Liver (tissue), 9 donors: ENCODE measurements around the gene PAPPA. TPM values are rescaled to one million over a fixed set of nuclear protein-coding genes. Genes with fewer than 3 reads are reported as not detected.

ENCODE experiments used
- DNase-seq: peaks from one replicate; pipeline ENCODE4 v3.0.0-alpha.2; 2017; ENCODE audit warnings: low spot score
- H3K27ac ChIP-seq, 2 donors: one replicate each; pipeline ENCODE4 v1.7.0; 2013; ENCODE audit warnings: inconsistent platforms in 2 of 2, low read length in 2 of 2, control low read depth in 1 of 2, low read depth in 1 of 2, mild to moderate bottlenecking in 1 of 2
- H3K27me3 ChIP-seq, 4 donors: one replicate each; pipeline versions ENCODE4 v1.6.1 to v1.7.0; 2013; ENCODE audit warnings: low read length in 3 of 4, inconsistent platforms in 1 of 4, mild to moderate bottlenecking in 1 of 4, moderate library complexity in 1 of 4; ENCODE audit not compliant: control insufficient read depth in 4 of 4, insufficient read depth in 4 of 4
- H3K36me3 ChIP-seq, 4 donors: one replicate each; pipeline versions ENCODE4 v1.6.1 to v1.7.0; 2013; ENCODE audit warnings: low read length in 3 of 4, mild to moderate bottlenecking in 3 of 4, low read depth in 1 of 4, moderate library complexity in 1 of 4; ENCODE audit not compliant: control insufficient read depth in 4 of 4, insufficient read depth in 3 of 4
- H3K4me1 ChIP-seq, 4 donors: one replicate each; pipeline versions ENCODE4 v1.6.1 to v1.7.0; 2013; ENCODE audit warnings: low read length in 3 of 4, mild to moderate bottlenecking in 3 of 4, moderate library complexity in 1 of 4; ENCODE audit not compliant: control insufficient read depth in 4 of 4, insufficient read depth in 4 of 4
- H3K4me3 ChIP-seq, 3 donors: one replicate each; pipeline versions ENCODE4 v1.6.1 to v1.7.0; 2013; ENCODE audit warnings: low read length in 3 of 3, control low read depth in 1 of 3, low read depth in 1 of 3, mild to moderate bottlenecking in 1 of 3
- H3K9ac ChIP-seq, 2 donors: one replicate each; pipeline ENCODE4 v1.7.0; 2013; ENCODE audit warnings: low read length in 2 of 2, mild to moderate bottlenecking in 2 of 2, moderate library complexity in 2 of 2, control low read depth in 1 of 2, low read depth in 1 of 2
- H3K9me3 ChIP-seq, 4 donors: one replicate each; pipeline versions ENCODE4 v1.6.1 to v1.7.0; 2013; ENCODE audit warnings: low read length in 3 of 4; ENCODE audit not compliant: control insufficient read depth in 4 of 4
- ATF3 ChIP-seq: IDR thresholded peaks from 2 replicates; pipeline ENCODE4 v1.6.1; 2016; ENCODE audit warnings: antibody characterized with exemption
- EGR1 ChIP-seq, 2 donors: IDR thresholded peaks; 2 replicates each; pipeline ENCODE4 v1.6.1; 2016 to 2018; ENCODE audit warnings: antibody characterized with exemption in 2 of 2, low read depth in 2 of 2
- FOXA1 ChIP-seq: IDR thresholded peaks from 2 replicates; pipeline ENCODE4 v1.6.1; 2016; ENCODE audit warnings: antibody characterized with exemption
- FOXA2 ChIP-seq: IDR thresholded peaks from 2 replicates; pipeline ENCODE4 v1.6.1; 2016; ENCODE audit warnings: antibody characterized with exemption
- GABPA ChIP-seq, 2 donors: IDR thresholded peaks in 1 of 2; conservative IDR thresholded peaks in 1 of 2; 2 replicates each; pipeline ENCODE4 v1.6.1; 2016; ENCODE audit warnings: antibody characterized with exemption in 2 of 2, mild to moderate bottlenecking in 1 of 2, moderate library complexity in 1 of 2
- HNF4A ChIP-seq, 2 donors: conservative IDR thresholded peaks; 2 replicates each; pipeline ENCODE4 v1.6.1; 2016; ENCODE audit warnings: antibody characterized with exemption in 2 of 2, mild to moderate bottlenecking in 2 of 2
- HNF4G ChIP-seq: IDR thresholded peaks from 2 replicates; pipeline ENCODE4 v1.6.1; 2016; ENCODE audit warnings: antibody characterized with exemption
- JUND ChIP-seq, 2 donors: IDR thresholded peaks; 2 replicates each; pipeline ENCODE4 v1.6.1; 2016; ENCODE audit warnings: antibody characterized with exemption in 2 of 2
- NR2F2 ChIP-seq: IDR thresholded peaks from 2 replicates; pipeline ENCODE4 v1.6.1; 2016; ENCODE audit warnings: antibody characterized with exemption
- RAD21 ChIP-seq, 2 donors: IDR thresholded peaks; 2 replicates each; pipeline ENCODE4 v1.6.1; 2016; ENCODE audit warnings: antibody characterized with exemption in 2 of 2, mild to moderate bottlenecking in 2 of 2
- REST ChIP-seq: IDR thresholded peaks from 2 replicates; pipeline ENCODE4 v1.6.1; 2016; ENCODE audit warnings: antibody characterized with exemption, mild to moderate bottlenecking
- RXRA ChIP-seq, 2 donors: IDR thresholded peaks; 2 replicates each; pipeline ENCODE4 v1.6.1; 2017 to 2018; ENCODE audit warnings: antibody characterized with exemption in 2 of 2, mild to moderate bottlenecking in 1 of 2
- TAF1 ChIP-seq: conservative IDR thresholded peaks from 2 replicates; pipeline ENCODE4 v1.6.1; 2016; ENCODE audit warnings: antibody characterized with exemption, mild to moderate bottlenecking
- YY1 ChIP-seq: IDR thresholded peaks from 2 replicates; pipeline ENCODE4 v1.6.1; 2016; ENCODE audit warnings: antibody characterized with exemption, mild to moderate bottlenecking
- WGBS: extraction: QIAGEN DNeasy Blood & Tissue Kit; methylation state at CpG from one replicate; pipeline ENCODE4 v1.1.7; 2013; 5-methylcytosine and 5-hydroxymethylcytosine counted together
- polyA plus RNA-seq, 2 donors: library from polyadenylated mRNA; stranded (reverse) in 1 of 2; unstranded in 1 of 2; fragments of 200-250 nt in 1 of 2; fragments of >200 nt in 1 of 2; fragmentation: Nextera tagmentation in 1 of 2; extraction: Ambion mirVana in 1 of 2; gene quantifications; one replicate each; pipeline versions ENCODE4 v1.2.1 to v1.2.3, GENCODE V29; 2013 to 2015
- total RNA-seq, 2 donors: library from RNA; depleted of rRNA; stranded (reverse); fragments of >200 nt; gene quantifications; one replicate each; pipeline ENCODE4 v1.2.3, GENCODE V29; 2014
- TF ChIP-seq, protein P1 (sequence below): fragments of 150-350 bp; IDR thresholded peaks from 2 replicates; pipeline ENCODE4 v1.5.1; 2017; ENCODE audit warnings: improper control_type of control experiment, low read depth, low read length; ENCODE audit not compliant: missing input control
- TF ChIP-seq, protein P2 (sequence below): IDR thresholded peaks from 2 replicates; pipeline ENCODE4 v1.6.1; 2016; ENCODE audit warnings: antibody characterized with exemption
- TF ChIP-seq, protein P3 (sequence below): IDR thresholded peaks from 2 replicates; pipeline ENCODE4 v1.6.1; 2016; ENCODE audit warnings: antibody characterized with exemption
- donor health status: healthy.
- donor health status: healthy.
- donor health status: healthy.
- donor health status: healthy.
- donor health status: healthy.

PAPPA gene
- total and polyA plus RNA-seq, 4 donors, result 0.03 to 0.33 (median 0.20) TPM

DNA sequence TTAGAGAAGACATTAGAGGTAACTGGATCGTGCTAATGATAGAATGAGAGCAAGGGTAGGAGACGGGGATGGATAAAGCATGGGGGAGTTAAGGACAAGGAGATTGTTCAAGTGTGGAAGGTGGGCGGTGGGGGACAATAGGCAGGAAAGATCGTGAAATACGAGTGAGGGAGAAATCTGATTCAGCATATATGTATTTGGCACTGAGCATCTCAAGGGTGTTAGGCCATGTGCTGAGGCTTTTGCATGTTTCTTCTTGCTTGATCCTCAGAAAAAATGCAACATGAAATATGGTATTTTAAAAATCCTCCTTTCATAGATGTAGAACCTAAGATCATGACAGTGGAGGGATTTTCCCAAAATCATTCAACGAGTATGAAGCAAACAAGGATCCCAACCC is 240.5 kb downstream of the PAPPA start:
- DNase-seq, result no peak
- no peaks in the 10 kb centered on the region for H3K4me1 ChIP-seq
- H3K4me3 ChIP-seq, result no peak overlapping the region
- no peaks in the 10 kb centered on the region for H3K27me3 ChIP-seq
- TF ChIP-seq FOXA1, result no peak
- TF ChIP-seq, protein P1, sequence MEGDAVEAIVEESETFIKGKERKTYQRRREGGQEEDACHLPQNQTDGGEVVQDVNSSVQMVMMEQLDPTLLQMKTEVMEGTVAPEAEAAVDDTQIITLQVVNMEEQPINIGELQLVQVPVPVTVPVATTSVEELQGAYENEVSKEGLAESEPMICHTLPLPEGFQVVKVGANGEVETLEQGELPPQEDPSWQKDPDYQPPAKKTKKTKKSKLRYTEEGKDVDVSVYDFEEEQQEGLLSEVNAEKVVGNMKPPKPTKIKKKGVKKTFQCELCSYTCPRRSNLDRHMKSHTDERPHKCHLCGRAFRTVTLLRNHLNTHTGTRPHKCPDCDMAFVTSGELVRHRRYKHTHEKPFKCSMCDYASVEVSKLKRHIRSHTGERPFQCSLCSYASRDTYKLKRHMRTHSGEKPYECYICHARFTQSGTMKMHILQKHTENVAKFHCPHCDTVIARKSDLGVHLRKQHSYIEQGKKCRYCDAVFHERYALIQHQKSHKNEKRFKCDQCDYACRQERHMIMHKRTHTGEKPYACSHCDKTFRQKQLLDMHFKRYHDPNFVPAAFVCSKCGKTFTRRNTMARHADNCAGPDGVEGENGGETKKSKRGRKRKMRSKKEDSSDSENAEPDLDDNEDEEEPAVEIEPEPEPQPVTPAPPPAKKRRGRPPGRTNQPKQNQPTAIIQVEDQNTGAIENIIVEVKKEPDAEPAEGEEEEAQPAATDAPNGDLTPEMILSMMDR, result no peak
- TF ChIP-seq EGR1 (IDR thresholded peaks at IDR 0.05; ENCODE audit: low read depth in 2 of 2), result no peak
- TF ChIP-seq HNF4A (conservative IDR thresholded peaks at IDR 0.05), result no peak
- no peak for TF ChIP-seq REST
- no peak for TF ChIP-seq GABPA (IDR thresholded peaks at IDR 0.05 in 1 of 2, conservative IDR thresholded peaks at IDR 0.05 in 1 of 2)
- TF ChIP-seq JUND (IDR thresholded peaks at IDR 0.05), result no peak
- TF ChIP-seq RXRA (IDR thresholded peaks at IDR 0.05), result no peak
- TF ChIP-seq FOXA2, result no peak
- no peak for TF ChIP-seq HNF4G
- TF ChIP-seq, protein P2, sequence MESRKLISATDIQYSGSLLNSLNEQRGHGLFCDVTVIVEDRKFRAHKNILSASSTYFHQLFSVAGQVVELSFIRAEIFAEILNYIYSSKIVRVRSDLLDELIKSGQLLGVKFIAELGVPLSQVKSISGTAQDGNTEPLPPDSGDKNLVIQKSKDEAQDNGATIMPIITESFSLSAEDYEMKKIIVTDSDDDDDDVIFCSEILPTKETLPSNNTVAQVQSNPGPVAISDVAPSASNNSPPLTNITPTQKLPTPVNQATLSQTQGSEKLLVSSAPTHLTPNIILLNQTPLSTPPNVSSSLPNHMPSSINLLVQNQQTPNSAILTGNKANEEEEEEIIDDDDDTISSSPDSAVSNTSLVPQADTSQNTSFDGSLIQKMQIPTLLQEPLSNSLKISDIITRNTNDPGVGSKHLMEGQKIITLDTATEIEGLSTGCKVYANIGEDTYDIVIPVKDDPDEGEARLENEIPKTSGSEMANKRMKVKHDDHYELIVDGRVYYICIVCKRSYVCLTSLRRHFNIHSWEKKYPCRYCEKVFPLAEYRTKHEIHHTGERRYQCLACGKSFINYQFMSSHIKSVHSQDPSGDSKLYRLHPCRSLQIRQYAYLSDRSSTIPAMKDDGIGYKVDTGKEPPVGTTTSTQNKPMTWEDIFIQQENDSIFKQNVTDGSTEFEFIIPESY, result no peak
- TF ChIP-seq, protein P3, sequence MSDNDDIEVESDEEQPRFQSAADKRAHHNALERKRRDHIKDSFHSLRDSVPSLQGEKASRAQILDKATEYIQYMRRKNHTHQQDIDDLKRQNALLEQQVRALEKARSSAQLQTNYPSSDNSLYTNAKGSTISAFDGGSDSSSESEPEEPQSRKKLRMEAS, result no peak
- TF ChIP-seq ATF3, result no peak
- TF ChIP-seq NR2F2, result no peak
- no peak for TF ChIP-seq TAF1
- no peak for TF ChIP-seq RAD21 (IDR thresholded peaks at IDR 0.05)
- TF ChIP-seq YY1, result no peak
- no peaks in the 10 kb centered on the region for H3K36me3 ChIP-seq
- 97% methylated on average over 6 of the region's 6 CpGs for WGBS
- H3K9me3 ChIP-seq, result no peaks in the 10 kb centered on the region
- H3K27ac ChIP-seq, result no peak overlapping the region
- H3K9ac ChIP-seq, result no peak overlapping the region
